Measurements from ENCODE around the gene COL16A1. TPM values are rescaled to one million over a fixed set of nuclear protein-coding genes. Genes with fewer than 3 reads are reported as not detected.

Gene COL16A1
- polyA plus RNA-seq, 1 of the 3 experiments (the other 2 are of a cell fraction) = 10.4 TPM

- Histone ChIP-seq H3K79me2 (ENCODE audit: insufficient read depth) (no peaks in the 10 kb centered on the region), H4K20me1 (ENCODE audit: insufficient read depth) (no peaks in the 10 kb centered on the region), H2AFZ (ENCODE audit: low read depth) (no peak overlapping the region), H3K4me2 (no peak overlapping the region), H3K4me1 (ENCODE audit: control insufficient read depth in 1 of 2, insufficient read depth in 2 of 2, low read depth in 1 of 2, low read length in 1 of 2) (peaks cover 18 to 34% of the 10 kb centered on the region in 2 experiments; a peak in 3 of 4 replicates), H3K9me2 (no peaks in the 10 kb centered on the region), H3K9ac (no peak overlapping the region), H3K27ac (ENCODE audit: low read depth in 2 of 2, low read length in 1 of 2) (no peak overlapping the region), H3K4me3 (ENCODE audit: low read depth in 2 of 2, low read length in 1 of 2) (no peak overlapping the region), H3K9me3 (no peaks in the 10 kb centered on the region), H3F3A (replicated peaks; ENCODE audit: insufficient read depth) (peaks cover 3% of the 10 kb centered on the region), H3K27me3 (ENCODE audit: insufficient read depth) (no peaks in the 10 kb centered on the region), H3K36me3 (replicated peaks in 1 of 2; ENCODE audit: control insufficient read depth in 1 of 2, insufficient read depth in 2 of 2, low read length in 1 of 2) (no peaks in the 10 kb centered on the region)
- 0 out of 2 replicates have a peak, but pooled peaks have one; percentile 22 for TF ChIP-seq RAD21 (IDR thresholded peaks at IDR 0.05; ENCODE audit: low read length)
- no peak for TF ChIP-seq SMC3 (IDR thresholded peaks at IDR 0.05; ENCODE audit: low read depth, low read length)
- 90% methylated on average over 10 of the region's 11 CpGs for WGBS (ENCODE audit: low lambda C conversion rate)
- POLR2A ChIA-PET = no interaction called here
- CTCF ChIA-PET = interaction anchor here (0.6 to 3.8 kb wide), 4 partner anchors 13 to 29 kb away, joined by 3 to 23 read pairs (median 4); no protein-coding TSS in a partner anchor
- no peak for DNase-seq
These were observed 11.9 kb downstream of the COL16A1 start for GRCh38 chr1:31691951-31692350.

- Histone ChIP-seq H3F3A (replicated peaks; ENCODE audit: insufficient read depth) (peaks cover 3% of the 10 kb centered on the region), H3K79me2 (ENCODE audit: insufficient read depth) (no peaks in the 10 kb centered on the region), H4K20me1 (ENCODE audit: insufficient read depth) (no peaks in the 10 kb centered on the region), H3K36me3 (replicated peaks in 1 of 2; ENCODE audit: control insufficient read depth in 1 of 2, insufficient read depth in 2 of 2, low read length in 1 of 2) (no peaks in the 10 kb centered on the region), H3K9me3 (no peaks in the 10 kb centered on the region), H3K4me1 (ENCODE audit: control insufficient read depth in 1 of 2, insufficient read depth in 2 of 2, low read depth in 1 of 2, low read length in 1 of 2) (peaks cover 18 to 31% of the 10 kb centered on the region in 2 experiments; a peak in 3 of 4 replicates), H3K4me2 (no peak overlapping the region), H3K4me3 (ENCODE audit: low read depth in 2 of 2, low read length in 1 of 2) (no peak overlapping the region), H3K9ac (no peak overlapping the region), H3K27ac (ENCODE audit: low read depth in 2 of 2, low read length in 1 of 2) (no peak overlapping the region), H3K9me2 (no peaks in the 10 kb centered on the region), H2AFZ (ENCODE audit: low read depth) (no peak overlapping the region), H3K27me3 (ENCODE audit: insufficient read depth) (no peaks in the 10 kb centered on the region)
- WGBS (ENCODE audit: low lambda C conversion rate) = no CpG with 5 or more reads among the region's 4 CpGs
- POLR2A ChIA-PET = interaction anchor here (1.2 kb wide), 1 partner anchor 24 kb away, joined by 4 read pairs; no protein-coding TSS in a partner anchor
- TF ChIP-seq MXI1 (IDR thresholded peaks at IDR 0.05; ENCODE audit: low read depth, low read length) = no peak
- no peak for TF ChIP-seq FOXJ3 (CRISPR knock-in tag; IDR thresholded peaks at IDR 0.05)
- no peak for TF ChIP-seq GATA2 (CRISPR knock-in tag; IDR thresholded peaks at IDR 0.05)
- TF ChIP-seq SMC3 (IDR thresholded peaks at IDR 0.05; ENCODE audit: low read depth, low read length) = no peak
- no peak for TF ChIP-seq EZH2phosphoT487 (IDR thresholded peaks at IDR 0.05; ENCODE audit: borderline replicate concordance, low read depth)
- DNase-seq = no peak
- CTCF ChIA-PET = interaction anchor here (0.6 to 3.8 kb wide), 3 partner anchors 13 to 27 kb away, joined by 3 to 23 read pairs (median 5); no protein-coding TSS in a partner anchor
These were observed 12.4 kb downstream of the COL16A1 start for GRCh38 chr1:31691446-31691845.

GRCh38 chr1:31690921-31691320, 12.9 kb downstream of the COL16A1 start:
- no peak overlapping the region for H3K9ac ChIP-seq
- H3K9me3 ChIP-seq = no peaks in the 10 kb centered on the region
- H3K4me1 ChIP-seq (ENCODE audit: control insufficient read depth in 1 of 2, insufficient read depth in 2 of 2, low read depth in 1 of 2, low read length in 1 of 2) = peaks cover 18 to 26% of the 10 kb centered on the region in 2 experiments; a peak in 3 of 4 replicates
- TF ChIP-seq ELF1 (IDR thresholded peaks at IDR 0.05) (no peak), CHD2 (IDR thresholded peaks at IDR 0.05; ENCODE audit: low read length, partially characterized antibody) (no peak), JUND (IDR thresholded peaks at IDR 0.05) (no peak), GATA2 (CRISPR knock-in tag; IDR thresholded peaks at IDR 0.05) (no peak), FOSL2 (IDR thresholded peaks at IDR 0.05; ENCODE audit: borderline replicate concordance, low read depth) (no peak), TEAD4 (IDR thresholded peaks at IDR 0.05; ENCODE audit: borderline replicate concordance, insufficient read depth) (no peak), YY1 (IDR thresholded peaks at IDR 0.05; ENCODE audit: low read depth) (no peak), RCOR1 (IDR thresholded peaks at IDR 0.05; ENCODE audit: low read length) (no peak), REST (IDR thresholded peaks at IDR 0.05; ENCODE audit: low read depth, low read length) (no peak), TCF12 (IDR thresholded peaks at IDR 0.05) (no peak), SMC3 (IDR thresholded peaks at IDR 0.05; ENCODE audit: low read depth, low read length) (no peak), NFIC (IDR thresholded peaks at IDR 0.05; ENCODE audit: borderline replicate concordance) (no peak), SIN3A (IDR thresholded peaks at IDR 0.05; ENCODE audit: borderline replicate concordance, low read depth, low read length) (no peak), RAD21 (IDR thresholded peaks at IDR 0.05; ENCODE audit: low read length) (no peak), MEF2A (IDR thresholded peaks at IDR 0.05; ENCODE audit: borderline replicate concordance, low read depth) (no peak), USF1 (IDR thresholded peaks at IDR 0.05; ENCODE audit: borderline replicate concordance, low read depth) (no peak)
- peak overlapping the region; percentile 76; the same call in 1 of the 2 replicates for H3K4me2 ChIP-seq
- no peaks in the 10 kb centered on the region for H3K36me3 ChIP-seq (replicated peaks in 1 of 2; ENCODE audit: control insufficient read depth in 1 of 2, insufficient read depth in 2 of 2, low read length in 1 of 2)
- DNase-seq = no peak
- H3K27me3 ChIP-seq (ENCODE audit: insufficient read depth) = no peaks in the 10 kb centered on the region
- POLR2A ChIA-PET = interaction anchor here (1.2 kb wide), 1 partner anchor 25 kb away, joined by 4 read pairs; no protein-coding TSS in a partner anchor
- H4K20me1 ChIP-seq (ENCODE audit: insufficient read depth) = no peaks in the 10 kb centered on the region
- H3F3A ChIP-seq (replicated peaks; ENCODE audit: insufficient read depth) = peaks cover 3% of the 10 kb centered on the region
- 70% methylated on average over 7 of the region's 10 CpGs for WGBS (ENCODE audit: low lambda C conversion rate)
- no peak overlapping the region for H2AFZ ChIP-seq (ENCODE audit: low read depth)
- peak overlapping the region in 1 of 2 experiments; percentile 85; a peak in 2 of 4 replicates for H3K27ac ChIP-seq (ENCODE audit: low read depth in 2 of 2, low read length in 1 of 2)
- CTCF ChIA-PET = interaction anchor here (0.9 to 1.3 kb wide), 2 partner anchors 14 to 25 kb away, joined by 3 read pairs; no protein-coding TSS in a partner anchor
- H3K9me2 ChIP-seq = no peaks in the 10 kb centered on the region
- H3K79me2 ChIP-seq (ENCODE audit: insufficient read depth) = no peaks in the 10 kb centered on the region
- no peak overlapping the region for H3K4me3 ChIP-seq (ENCODE audit: low read depth in 2 of 2, low read length in 1 of 2)

Data from SK-N-SH (cell line).